ENCODE data around the gene CCDC40. TPM values are rescaled to one million over a fixed set of nuclear protein-coding genes. Genes with fewer than 3 reads are reported as not detected.
"Not testable (repeated sequence)": the region's sequence is repeated elsewhere in the genome, so short reads cannot be mapped to it uniquely, and the experiment has no call there.

CCDC40 gene
- total RNA-seq, 2 donors from 2014 or later: 0.53 to 1.3 TPM

DNA sequence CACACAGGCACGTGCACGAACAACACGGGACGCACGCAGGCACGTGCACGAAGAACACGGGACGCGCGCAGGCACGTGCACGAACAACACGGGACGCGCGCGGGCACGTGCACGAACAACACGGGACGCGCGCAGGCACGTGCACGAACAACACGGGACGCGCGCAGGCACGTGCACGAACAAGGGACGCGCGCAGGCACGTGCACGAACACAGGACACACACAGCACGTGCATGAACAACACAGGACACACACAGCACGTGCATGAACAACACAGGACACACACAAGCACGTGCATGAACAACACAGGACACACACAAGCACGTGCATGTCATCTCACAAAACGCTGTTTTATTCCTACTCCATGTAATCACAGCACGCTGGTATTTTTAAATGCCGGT is 53.7 kb downstream of the CCDC40 start:
- not testable (repeated sequence) for H3K36me3 Mint-ChIP-seq (ENCODE audit: insufficient read depth in 2 of 2); ATAC-seq (replicated peaks in 1 of 2); H3K4me1 Mint-ChIP-seq (ENCODE audit: low read depth); DNase-seq; H3K9me3 Mint-ChIP-seq; H3K27ac Mint-ChIP-seq; H3K4me3 Mint-ChIP-seq; H3K27me3 Mint-ChIP-seq (ENCODE audit: low read depth)

DNA sequence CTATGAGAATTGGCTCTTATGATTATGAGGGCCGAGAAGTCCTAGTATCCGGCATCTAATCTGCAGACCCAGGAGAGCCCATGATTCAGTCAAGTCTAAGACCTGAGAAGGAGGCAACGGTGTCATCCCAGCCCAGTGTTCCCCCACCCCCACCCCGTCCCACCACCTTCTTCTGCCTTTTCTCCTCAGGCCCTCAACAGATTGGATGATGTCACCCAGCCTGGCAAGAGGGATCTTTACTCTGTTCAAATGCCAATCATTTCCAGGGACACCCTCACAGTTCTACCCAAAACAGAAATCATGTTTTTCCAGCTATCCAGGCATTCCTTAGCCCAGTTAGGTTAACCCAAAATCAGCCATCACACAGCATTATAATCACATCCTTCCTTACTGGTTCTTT is 54.9 kb downstream of the CCDC40 start:
- no peak for DNase-seq
- ATAC-seq (replicated peaks in 1 of 2): no peak
- H3K27me3 Mint-ChIP-seq (ENCODE audit: low read depth): no peaks in the 10 kb centered on the region
- no peak overlapping the region for H3K27ac Mint-ChIP-seq
- no peak overlapping the region for H3K4me3 Mint-ChIP-seq
- H3K4me1 Mint-ChIP-seq (ENCODE audit: low read depth): no peaks in the 10 kb centered on the region
- no peaks in the 10 kb centered on the region for H3K9me3 Mint-ChIP-seq
- H3K36me3 Mint-ChIP-seq (ENCODE audit: insufficient read depth in 2 of 2): no peaks in the 10 kb centered on the region

DNA sequence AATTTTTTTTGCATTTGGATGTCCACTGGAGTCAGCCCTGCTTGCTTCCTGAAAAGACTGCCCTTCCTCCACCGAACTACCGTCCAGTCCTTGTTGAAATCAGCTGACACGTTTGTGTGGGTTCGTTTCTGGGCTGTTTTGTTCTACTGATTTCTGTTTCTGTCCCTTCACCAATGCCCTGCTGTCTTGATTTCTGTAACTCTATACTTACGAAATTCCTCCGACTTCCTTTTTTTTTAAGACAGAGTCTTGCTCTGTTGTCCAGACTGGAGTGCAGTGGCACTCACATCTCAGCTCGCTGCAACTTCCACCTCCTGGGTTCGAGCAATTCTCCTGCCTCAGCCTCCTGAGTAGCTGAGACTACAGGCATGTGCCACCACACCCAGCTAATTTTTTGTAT is 56.5 kb downstream of the CCDC40 start:
- Mint-ChIP-seq H3K4me1 (ENCODE audit: low read depth) (no peaks in the 10 kb centered on the region), H3K27me3 (ENCODE audit: low read depth) (no peaks in the 10 kb centered on the region), H3K36me3 (ENCODE audit: insufficient read depth in 2 of 2) (no peaks in the 10 kb centered on the region), H3K9me3 (no peaks in the 10 kb centered on the region), H3K4me3 (no peak overlapping the region), H3K27ac (no peak overlapping the region)
- ATAC-seq (replicated peaks in 1 of 2) (no peak), DNase-seq (no peak)

DNA sequence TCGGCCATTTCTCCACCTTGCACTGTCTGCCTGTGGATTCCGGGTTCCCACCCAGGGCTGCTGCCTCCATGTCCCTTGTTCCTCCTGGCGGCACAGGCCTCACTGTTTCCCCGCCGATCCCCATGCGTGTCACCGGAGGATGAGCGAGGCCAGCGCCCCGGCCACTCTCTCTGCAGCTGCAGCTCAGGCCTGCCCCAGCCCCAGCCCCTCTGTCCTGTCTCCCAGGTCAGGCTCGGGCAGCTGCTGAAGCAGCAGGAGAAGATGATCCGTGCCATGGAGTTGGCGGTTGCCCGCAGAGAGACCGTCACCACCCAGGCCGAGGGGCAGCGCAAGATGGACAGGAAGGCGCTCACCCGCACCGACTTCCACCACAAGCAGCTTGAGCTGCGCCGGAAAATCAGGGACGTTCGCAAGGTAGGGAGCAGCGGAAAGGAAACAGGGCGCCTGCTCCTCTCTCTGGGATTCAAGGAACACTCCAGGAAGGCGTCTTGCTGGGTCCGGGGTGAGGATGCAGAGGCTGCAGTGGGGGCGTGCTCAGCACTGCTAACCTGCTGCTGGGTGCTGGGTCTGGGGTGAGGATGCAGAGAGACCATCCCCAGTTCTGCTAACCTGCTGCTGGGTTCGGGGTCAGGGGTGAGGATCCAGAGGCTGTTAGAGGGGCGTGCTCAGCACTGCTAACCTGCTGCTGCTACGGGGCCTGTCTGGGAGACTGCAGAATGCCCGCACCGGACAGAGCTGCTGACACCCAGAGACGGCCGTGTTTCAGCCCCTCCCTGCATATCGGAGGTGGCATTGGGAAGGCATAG is 58.8 kb downstream of the CCDC40 start:
- no peak overlapping the region for H3K27ac Mint-ChIP-seq
- DNase-seq (no peak), ATAC-seq (replicated peaks in 1 of 2) (no peak)
- no peaks in the 10 kb centered on the region for H3K9me3 Mint-ChIP-seq
- H3K4me1 Mint-ChIP-seq (ENCODE audit: low read depth): peaks cover 9% of the 10 kb centered on the region
- H3K27me3 Mint-ChIP-seq (ENCODE audit: low read depth): no peaks in the 10 kb centered on the region
- no peak overlapping the region for H3K4me3 Mint-ChIP-seq
- no peaks in the 10 kb centered on the region for H3K36me3 Mint-ChIP-seq (ENCODE audit: insufficient read depth in 2 of 2)

DNA sequence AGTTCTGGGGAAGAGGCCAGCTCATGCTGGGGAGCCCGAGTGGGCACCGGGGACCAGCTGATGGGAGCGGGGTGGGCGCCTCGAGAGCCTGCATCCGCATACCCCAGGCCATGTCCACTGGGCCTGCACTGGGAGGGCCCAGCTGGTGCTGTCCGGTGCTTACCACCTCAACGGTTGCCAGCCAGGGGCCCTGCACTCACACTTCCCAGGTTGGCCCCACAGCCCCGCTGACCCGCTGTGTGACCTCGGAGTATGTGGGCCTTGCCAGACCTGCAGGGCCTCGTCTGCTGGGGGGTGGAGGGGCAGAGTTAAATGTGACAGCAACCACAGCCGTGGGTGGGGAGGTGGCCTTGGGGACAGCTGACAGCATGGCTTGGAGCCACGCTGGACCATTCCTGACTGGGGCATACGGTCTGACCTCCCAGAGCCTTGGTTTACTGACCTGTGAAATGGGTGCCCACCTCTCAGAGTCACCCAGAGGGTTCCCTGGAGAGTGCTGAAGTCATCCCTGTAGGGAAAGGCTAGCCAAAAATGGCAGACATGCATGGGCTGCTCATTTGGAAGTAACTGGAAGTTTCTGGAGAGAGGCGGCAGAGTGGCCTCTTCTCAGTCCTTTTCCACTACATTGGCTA is 59.5 kb downstream of the CCDC40 start:
- Mint-ChIP-seq H3K27me3 (ENCODE audit: low read depth) (no peaks in the 10 kb centered on the region), H3K27ac (no peak overlapping the region), H3K4me3 (no peak overlapping the region), H3K4me1 (ENCODE audit: low read depth) (peaks cover 17% of the 10 kb centered on the region), H3K36me3 (ENCODE audit: insufficient read depth in 2 of 2) (no peaks in the 10 kb centered on the region), H3K9me3 (no peaks in the 10 kb centered on the region)
- DNase-seq (no peak), ATAC-seq (replicated peaks in 1 of 2) (no peak)

DNA sequence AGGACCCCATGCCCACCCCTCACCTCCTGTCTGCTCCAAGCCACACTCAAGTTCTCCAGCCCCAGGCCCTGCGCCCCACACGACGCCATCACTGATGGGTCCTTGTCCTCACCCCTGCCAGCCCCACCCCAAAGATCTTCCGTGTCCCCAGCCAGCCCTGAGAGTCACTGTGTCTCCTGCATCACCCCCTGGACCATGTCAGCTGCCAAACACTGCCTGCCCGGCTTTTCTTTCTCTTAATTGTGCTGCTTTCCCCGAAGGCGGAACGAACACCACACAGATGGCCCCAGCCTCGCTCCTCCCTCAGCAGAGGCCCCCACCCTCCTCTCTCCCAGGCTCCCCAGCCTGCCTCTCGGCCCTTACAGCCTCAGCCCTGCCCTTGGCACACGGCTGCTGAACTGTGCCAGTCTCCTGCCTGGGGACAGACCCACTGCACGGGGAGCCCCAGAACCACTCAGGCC is 60.1 kb downstream of the CCDC40 start:
- DNase-seq (no peak), ATAC-seq (replicated peaks in 1 of 2) (no peak)
- peaks cover 18% of the 10 kb centered on the region for H3K4me1 Mint-ChIP-seq (ENCODE audit: low read depth)
- H3K27ac Mint-ChIP-seq: no peak overlapping the region
- no peaks in the 10 kb centered on the region for H3K36me3 Mint-ChIP-seq (ENCODE audit: insufficient read depth in 2 of 2)
- H3K27me3 Mint-ChIP-seq (ENCODE audit: low read depth): no peaks in the 10 kb centered on the region
- H3K9me3 Mint-ChIP-seq: no peaks in the 10 kb centered on the region
- no peak overlapping the region for H3K4me3 Mint-ChIP-seq

DNA sequence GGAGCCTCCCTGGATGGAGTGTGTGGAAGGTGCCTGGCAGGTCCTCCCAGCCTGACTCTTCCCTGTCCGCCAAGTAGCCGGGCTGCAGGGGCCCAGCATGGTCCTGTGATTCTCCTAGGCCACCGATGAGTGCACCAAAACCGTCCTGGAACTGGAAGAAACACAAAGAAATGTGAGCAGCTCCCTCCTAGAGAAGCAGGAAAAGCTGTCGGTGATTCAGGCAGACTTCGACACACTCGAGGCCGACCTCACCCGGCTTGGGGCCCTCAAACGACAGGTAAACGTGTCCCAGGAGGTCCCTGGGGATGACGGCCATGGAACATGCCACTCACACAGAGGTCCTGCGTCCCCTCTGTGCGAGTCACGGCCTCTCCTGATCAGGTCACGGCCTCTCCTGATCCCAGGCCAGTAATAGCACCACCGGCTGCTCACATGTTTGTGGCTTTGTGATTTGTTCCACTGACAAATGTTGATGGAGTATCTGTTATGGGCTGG is 60.7 kb downstream of the CCDC40 start:
- Mint-ChIP-seq H3K27ac (no peak overlapping the region), H3K27me3 (ENCODE audit: low read depth) (no peaks in the 10 kb centered on the region), H3K9me3 (no peaks in the 10 kb centered on the region), H3K4me3 (no peak overlapping the region), H3K4me1 (ENCODE audit: low read depth) (peaks cover 22% of the 10 kb centered on the region), H3K36me3 (ENCODE audit: insufficient read depth in 2 of 2) (no peaks in the 10 kb centered on the region)
- DNase-seq: no peak
- no peak for ATAC-seq (replicated peaks in 1 of 2)

DNA sequence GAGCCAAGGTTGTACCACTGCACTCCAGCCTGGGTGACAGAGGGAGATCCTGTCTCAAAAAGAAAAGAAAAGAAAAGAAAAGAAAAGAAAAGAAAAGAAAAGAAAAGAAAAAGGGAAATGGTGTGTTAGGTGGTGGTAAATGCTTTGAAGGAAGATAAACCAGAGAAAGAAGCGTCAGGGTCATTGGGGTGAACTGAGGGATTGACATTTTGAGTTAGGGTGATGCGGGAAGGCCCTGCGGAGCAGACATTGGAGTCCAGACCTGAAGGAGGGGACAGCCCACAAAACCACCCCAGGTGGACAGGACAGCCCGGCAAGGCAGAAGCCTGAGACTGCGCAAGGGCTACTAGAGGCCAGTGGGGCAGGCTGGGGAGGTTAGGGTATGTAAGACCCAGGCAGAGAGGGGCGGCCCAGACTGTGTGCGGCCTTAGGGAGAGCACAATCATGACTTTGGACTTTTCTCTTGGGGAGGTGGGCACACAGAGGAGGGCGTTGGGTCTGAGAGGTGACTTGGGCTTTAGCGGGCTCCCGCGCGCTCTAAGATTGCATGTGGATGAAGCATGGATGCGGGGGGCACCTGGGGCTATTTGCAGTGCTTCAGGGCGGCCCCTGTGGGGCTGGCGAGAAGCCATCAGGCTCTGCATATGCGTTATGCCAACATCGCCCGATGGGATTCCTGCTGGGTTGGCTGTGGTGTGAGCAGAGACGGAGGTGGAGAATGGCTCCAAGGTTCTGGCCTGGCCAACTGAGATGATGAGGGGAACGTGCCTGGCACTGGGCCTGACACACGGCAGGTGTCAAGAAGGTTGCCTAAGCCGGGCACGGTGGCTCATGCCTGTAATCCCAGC is 61.6 kb downstream of the CCDC40 start:
- ATAC-seq (replicated peaks in 1 of 2) (no peak), DNase-seq (no peak)
- H3K4me3 Mint-ChIP-seq: no peak overlapping the region
- H3K4me1 Mint-ChIP-seq (ENCODE audit: low read depth): peaks cover 31% of the 10 kb centered on the region
- no peaks in the 10 kb centered on the region for H3K27me3 Mint-ChIP-seq (ENCODE audit: low read depth)
- H3K9me3 Mint-ChIP-seq: no peaks in the 10 kb centered on the region
- H3K27ac Mint-ChIP-seq: no peak overlapping the region
- H3K36me3 Mint-ChIP-seq (ENCODE audit: insufficient read depth in 2 of 2): no peaks in the 10 kb centered on the region

DNA sequence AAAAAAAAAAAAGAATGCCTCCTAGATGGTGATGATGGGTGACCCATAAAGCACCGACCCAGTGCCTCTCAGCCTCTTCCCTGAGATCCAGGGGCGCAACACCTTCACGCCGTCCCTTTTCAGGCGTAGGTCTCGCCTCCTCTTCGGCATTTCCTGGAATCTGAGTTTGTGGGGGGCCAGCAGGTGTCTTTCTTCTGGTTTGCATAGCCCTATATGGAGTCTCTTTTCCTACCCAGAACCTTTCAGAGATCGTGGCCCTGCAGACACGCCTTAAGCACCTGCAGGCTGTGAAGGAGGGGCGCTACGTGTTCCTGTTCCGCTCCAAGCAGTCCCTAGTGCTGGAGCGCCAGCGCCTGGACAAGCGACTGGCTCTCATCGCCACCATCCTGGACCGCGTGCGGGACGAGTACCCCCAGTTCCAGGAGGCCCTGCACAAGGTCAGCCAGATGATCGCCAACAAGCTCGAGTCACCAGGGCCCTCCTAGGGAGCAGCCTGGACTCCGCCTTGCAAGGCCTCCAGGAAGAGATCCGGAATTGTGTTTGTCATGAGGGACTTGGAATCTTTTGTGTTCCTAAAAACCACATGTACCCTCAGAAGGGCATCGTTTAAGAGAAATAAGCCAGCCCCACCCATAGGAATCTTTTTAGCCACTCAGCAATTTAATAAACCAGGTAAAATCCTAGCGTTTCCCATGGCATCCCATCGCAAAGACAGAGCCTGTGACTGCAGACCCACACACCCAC is 63.0 kb downstream of the CCDC40 start:
- Mint-ChIP-seq H3K4me1 (ENCODE audit: low read depth) (peaks cover 38% of the 10 kb centered on the region), H3K27me3 (ENCODE audit: low read depth) (no peaks in the 10 kb centered on the region), H3K27ac (no peak overlapping the region), H3K4me3 (peak overlapping the region; percentile 25 to 32), H3K36me3 (ENCODE audit: insufficient read depth in 2 of 2) (no peaks in the 10 kb centered on the region), H3K9me3 (no peaks in the 10 kb centered on the region)
- no peak for ATAC-seq (replicated peaks in 1 of 2)
- no peak for DNase-seq

DNA sequence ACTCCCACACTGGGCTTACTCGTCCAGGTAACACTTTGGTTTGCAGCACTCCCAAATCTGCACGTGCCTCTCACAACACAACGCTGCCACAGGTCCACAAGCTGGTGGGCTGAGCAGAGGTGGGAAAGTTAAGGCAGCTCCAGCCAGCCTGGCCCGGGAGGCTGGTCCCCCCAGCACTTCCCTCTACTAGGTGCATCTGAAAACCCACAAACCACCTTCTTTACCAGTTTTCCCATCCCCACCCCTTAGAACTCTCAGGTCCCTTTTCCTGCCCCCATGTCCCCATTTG is 63.5 kb downstream of the CCDC40 start:
- no peaks in the 10 kb centered on the region for H3K27me3 Mint-ChIP-seq (ENCODE audit: low read depth)
- no peaks in the 10 kb centered on the region for H3K36me3 Mint-ChIP-seq (ENCODE audit: insufficient read depth in 2 of 2)
- peaks cover 38% of the 10 kb centered on the region for H3K4me1 Mint-ChIP-seq (ENCODE audit: low read depth)
- ATAC-seq (replicated peaks in 1 of 2) (no peak), DNase-seq (no peak)
- H3K9me3 Mint-ChIP-seq: no peaks in the 10 kb centered on the region
- peak overlapping the region; percentile 93 to 97 for H3K4me3 Mint-ChIP-seq
- no peak overlapping the region for H3K27ac Mint-ChIP-seq

DNA sequence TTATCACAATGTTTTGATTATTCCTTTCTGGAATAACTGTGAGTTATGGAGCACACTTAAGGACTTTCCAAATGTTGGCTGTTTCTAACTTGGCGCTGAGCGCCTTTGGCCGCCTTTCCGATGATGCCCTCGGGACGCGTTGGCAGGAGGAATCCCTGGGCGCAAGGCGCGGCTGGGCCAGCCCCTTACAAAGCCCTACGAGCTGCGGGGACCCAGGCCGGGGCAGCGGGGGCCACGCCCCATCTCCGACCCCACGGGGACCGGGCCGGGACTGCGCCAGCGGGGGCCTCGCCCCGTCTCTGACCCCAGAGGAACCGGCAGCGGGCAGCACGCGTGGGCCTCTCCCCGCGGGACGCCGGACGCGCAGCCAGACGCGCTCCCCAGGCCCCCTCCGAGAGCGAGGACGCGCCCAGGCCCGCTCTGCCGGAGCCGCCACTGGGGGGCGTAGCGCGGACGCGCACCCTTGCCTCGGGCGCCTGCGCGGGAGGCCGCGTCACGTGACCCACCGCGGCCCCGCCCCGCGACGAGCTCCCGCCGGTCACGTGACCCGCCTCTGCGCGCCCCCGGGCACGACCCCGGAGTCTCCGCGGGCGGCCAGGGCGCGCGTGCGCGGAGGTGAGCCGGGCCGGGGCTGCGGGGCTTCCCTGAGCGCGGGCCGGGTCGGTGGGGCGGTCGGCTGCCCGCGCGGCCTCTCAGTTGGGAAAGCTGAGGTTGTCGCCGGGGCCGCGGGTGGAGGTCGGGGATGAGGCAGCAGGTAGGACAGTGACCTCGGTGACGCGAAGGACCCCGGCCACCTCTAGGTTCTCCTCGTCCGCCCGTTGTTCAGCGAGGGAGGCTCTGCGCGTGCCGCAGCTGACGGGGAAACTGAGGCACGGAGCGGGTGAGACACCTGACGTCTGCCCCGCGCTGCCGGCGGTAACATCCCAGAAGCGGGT is 64.8 kb downstream of the CCDC40 start, which contains the start of gene GAA:
TSS of gene GAA (plus strand) at position 571 of the 935 bp plus-strand sequence. CDS start 3,006 bp downstream, outside the sequence.
- Mint-ChIP-seq H3K4me3 (peak within 1 kb of the TSS; percentile 93 to 97), H3K9me3 (no peaks in the 10 kb centered on the region), H3K4me1 (ENCODE audit: low read depth) (peaks cover 38% of the 10 kb centered on the region), H3K36me3 (ENCODE audit: insufficient read depth in 2 of 2) (no peaks in the 10 kb centered on the region), H3K27me3 (ENCODE audit: low read depth) (no peaks in the 10 kb centered on the region), H3K27ac (peak within 1 kb of the TSS; percentile 90)
- DNase-seq (peak; percentile 88 to 95), ATAC-seq (replicated peaks in 1 of 2) (peak; percentile 88 to 92)

All from activated T-cell treated with anti-CD3 and anti-CD28 coated beads, Interleukin-2, amount 50 U/mL, for 72 hours (primary cell).